Body of pancreas (tissue), 4 donors: ENCODE measurements around the gene VLDLR. TPM values are rescaled to one million over a fixed set of nuclear protein-coding genes. Genes with fewer than 3 reads are reported as not detected.

Experiments used
- ATAC-seq: fragments of 150-250 bp; one replicate; pipeline ENCODE4 v1.9.1; 2016
- DNase-seq, 4 donors: peaks; one replicate each; pipeline ENCODE4 v3.0.0-alpha.2; 2019
- H3K27ac ChIP-seq, 4 donors: fragments of 200-600 bp; sonication (generic); 1 replicate in 3 of 4; 2 replicates in 1 of 4; pipeline versions ENCODE4 v1.5.1 to v1.6.1; 2016 to 2019; ENCODE audit warnings: mild to moderate bottlenecking in 1 of 4, mixed read lengths in 1 of 4, moderate library complexity in 1 of 4
- H3K27me3 ChIP-seq, 2 donors: fragments of 200-600 bp; sonication (generic); one replicate each; pipeline ENCODE4 v1.6.0; 2016; ENCODE audit warnings: mild to moderate bottlenecking in 1 of 2
- H3K36me3 ChIP-seq, 2 donors: fragments of 200-600 bp; sonication (generic); replicated peaks in 1 of 2; 2 replicates each; pipeline ENCODE4 v1.5.1; 2016; ENCODE audit warnings: low read depth in 2 of 2; ENCODE audit not compliant: insufficient read depth in 1 of 2
- H3K4me1 ChIP-seq: fragments of 200-600 bp; sonication (generic); one replicate; pipeline ENCODE4 v1.6.0; 2016
- H3K4me3 ChIP-seq, 2 donors: fragments of 200-600 bp; sonication (generic); 1 replicate in 1 of 2; 2 replicates in 1 of 2; pipeline ENCODE4 v1.5.1; 2016 to 2019
- H3K9me3 ChIP-seq, 3 donors: fragments of 200-600 bp; sonication (generic); 1 replicate in 2 of 3; 2 replicates in 1 of 3; pipeline ENCODE4 v1.5.1; 2016
- CTCF ChIP-seq, 7 experiments: fragments of 450-650 bp in 4 of 7; fragments of 200-600 bp in 3 of 7; sonication (generic) in 3 of 7; IDR thresholded peaks; one replicate each; pipeline ENCODE4 v1.5.1; 2016 to 2019; ENCODE audit warnings: antibody characterized with exemption in 7 of 7
- POLR2A ChIP-seq, 3 donors: fragments of 450-650 bp; IDR thresholded peaks; one replicate each; pipeline ENCODE4 v1.6.1; 2016; ENCODE audit warnings: antibody characterized with exemption in 3 of 3, mild to moderate bottlenecking in 2 of 3
- WGBS, 2 donors: methylation state at CpG; one replicate each; pipeline ENCODE4 v1.1.5; 2017; 5-methylcytosine and 5-hydroxymethylcytosine counted together
- intact Hi-C: fragments of 100-400 bp; cut with DNase I; formaldehyde crosslinking; loops from one replicate; pipeline ENCODE4 v1.15.1; 2023
- total RNA-seq, 2 donors: library from RNA; depleted of rRNA; stranded (reverse); fragments of >200 nt; gene quantifications; one replicate each; pipeline ENCODE4 v1.1.0, GENCODE V29; 2016

Gene VLDLR
- total RNA-seq, 2 donors from 2014 or later: 14.8 to 18.1 TPM

GRCh38 chr9:2673161-2673560, 51.6 kb downstream of the VLDLR start:
- H3K27me3 ChIP-seq: no peaks in the 10 kb centered on the region
- H3K4me1 ChIP-seq: no peaks in the 10 kb centered on the region
- no peak for TF ChIP-seq POLR2A (IDR thresholded peaks at IDR 0.05)
- TF ChIP-seq CTCF (IDR thresholded peaks at IDR 0.05): no peak
- H3K9me3 ChIP-seq: no peaks in the 10 kb centered on the region
- intact Hi-C loops: no loop called here
- H3K27ac ChIP-seq: no peak overlapping the region
- ATAC-seq: no peak
- DNase-seq: no peak
- H3K4me3 ChIP-seq: no peak overlapping the region
- H3K36me3 ChIP-seq: no peaks in the 10 kb centered on the region
- 98 to 100% methylated on average over 3 of the region's 3 CpGs for WGBS, 2 donors

- no peak overlapping the region for H3K4me3 ChIP-seq
- H3K4me1 ChIP-seq: no peaks in the 10 kb centered on the region
- no peak overlapping the region for H3K27ac ChIP-seq
- TF ChIP-seq CTCF (IDR thresholded peaks at IDR 0.05) (no peak), POLR2A (IDR thresholded peaks at IDR 0.05) (no peak)
- intact Hi-C loops: no loop called here
- H3K27me3 ChIP-seq: no peaks in the 10 kb centered on the region
- WGBS, 2 donors: 81 to 87% methylated on average over 9 of the region's 9 CpGs
- H3K36me3 ChIP-seq: no peaks in the 10 kb centered on the region
- H3K9me3 ChIP-seq: no peaks in the 10 kb centered on the region
- ATAC-seq (no peak), DNase-seq (no peak)
Measured at GRCh38 chr9:2674141-2674824, 52.7 kb downstream of the VLDLR start.

- intact Hi-C loops: no loop called here
- 71 to 95% methylated on average over 1 of the region's 1 CpG for WGBS, 2 donors
Measured at GRCh38 chr9:2675834-2676233, 54.2 kb downstream of the VLDLR start.

GRCh38 chr9:2676466-2676865, 54.9 kb downstream of the VLDLR start:
- DNase-seq: peak in 2 of 4 donors; percentile 20 to 45
- TF ChIP-seq CTCF (IDR thresholded peaks at IDR 0.05) (no peak), POLR2A (IDR thresholded peaks at IDR 0.05) (no peak)
- no peaks in the 10 kb centered on the region for H3K9me3 ChIP-seq
- H3K4me1 ChIP-seq: no peaks in the 10 kb centered on the region
- H3K4me3 ChIP-seq: no peak overlapping the region
- no peaks in the 10 kb centered on the region for H3K36me3 ChIP-seq
- 50 to 52% methylated on average over 4 of the region's 4 CpGs for WGBS, 2 donors
- no peak overlapping the region for H3K27ac ChIP-seq
- intact Hi-C loops: no loop called here
- H3K27me3 ChIP-seq: no peaks in the 10 kb centered on the region
- no peak for ATAC-seq

More at GRCh38 chr9:2675834-2676233, 54.2 kb downstream of the VLDLR start:
- Histone ChIP-seq H3K4me1 (no peaks in the 10 kb centered on the region), H3K27me3 (no peaks in the 10 kb centered on the region), H3K9me3 (no peaks in the 10 kb centered on the region), H3K4me3 (no peak overlapping the region), H3K27ac (no peak overlapping the region), H3K36me3 (no peaks in the 10 kb centered on the region)
- no peak for ATAC-seq
- TF ChIP-seq CTCF (IDR thresholded peaks at IDR 0.05): no peak
- no peak for TF ChIP-seq POLR2A (IDR thresholded peaks at IDR 0.05)
- no peak for DNase-seq
